ENCODE data around the gene OGDH.

Gene OGDH

GRCh38 chr7:44618753-44619152 is 12.3 kb downstream of the OGDH start:
- no peak for DNase-seq (ENCODE audit: low read depth)

GRCh38 chr7:44621034-44621749 is 14.8 kb downstream of the OGDH start:
- DNase-seq (ENCODE audit: low read depth) = no peak

GRCh38 chr7:44621750-44622103 is 15.3 kb downstream of the OGDH start:
- DNase-seq (ENCODE audit: low read depth) = no peak

- no peak for DNase-seq (ENCODE audit: low read depth)
These were observed 16.1 kb downstream of the OGDH start for GRCh38 chr7:44622342-44623151.

- no peak for DNase-seq (ENCODE audit: low read depth)
These were observed 17.9 kb downstream of the OGDH start for GRCh38 chr7:44624318-44624717.

GRCh38 chr7:44625526-44626471 is 19.4 kb downstream of the OGDH start:
- DNase-seq (ENCODE audit: low read depth) = no peak

- no peak for DNase-seq (ENCODE audit: low read depth)
These were observed 20.2 kb downstream of the OGDH start for GRCh38 chr7:44626620-44627019.

- DNase-seq (ENCODE audit: low read depth) = no peak
These were observed 23.5 kb downstream of the OGDH start for GRCh38 chr7:44629829-44630522.

- no peak for DNase-seq (ENCODE audit: low read depth)
These were observed 24.5 kb downstream of the OGDH start for GRCh38 chr7:44630792-44631457.

- DNase-seq (ENCODE audit: low read depth) = no peak
These were observed 25.2 kb downstream of the OGDH start for GRCh38 chr7:44631458-44632115.

GRCh38 chr7:44632196-44632595 is 25.8 kb downstream of the OGDH start:
- no peak for DNase-seq (ENCODE audit: low read depth)

- DNase-seq (ENCODE audit: low read depth) = peak; percentile 50
These were observed 27.1 kb downstream of the OGDH start for GRCh38 chr7:44633254-44634186.

- no peak for DNase-seq (ENCODE audit: low read depth)
These were observed 27.9 kb downstream of the OGDH start for GRCh38 chr7:44634187-44634838.

GRCh38 chr7:44634839-44635591 is 28.6 kb downstream of the OGDH start:
- no peak for DNase-seq (ENCODE audit: low read depth)

GRCh38 chr7:44636041-44636584 is 29.7 kb downstream of the OGDH start:
- DNase-seq (ENCODE audit: low read depth) = no peak

GRCh38 chr7:44636926-44637325 is 30.5 kb downstream of the OGDH start:
- no peak for DNase-seq (ENCODE audit: low read depth)

- DNase-seq (ENCODE audit: low read depth) = peak; percentile 63
These were observed 31.6 kb downstream of the OGDH start for GRCh38 chr7:44637788-44638594.

Data from stimulated activated CD8-positive, alpha-beta memory T cell treated with anti-CD3 and anti-CD28 coated beads, Interleukin-4, amount 100 ng/mL, for 24 hours (primary cell).